KMS-11 (cell line): ENCODE measurements around the gene SH3PXD2B.

Source experiments
- H2AFZ ChIP-seq: fragments of 200-600 bp; sonication (generic); 2 replicates; pipeline ENCODE4 v1.6.1; 2016; ENCODE audit warnings: antibody characterized with exemption, mixed run types, low read depth
- H3K27ac ChIP-seq: fragments of 200-600 bp; sonication (generic); 2 replicates; pipeline ENCODE4 v1.6.1; 2016; ENCODE audit warnings: mild to moderate bottlenecking, mixed run types
- H3K27me3 ChIP-seq: fragments of 200-600 bp; sonication (generic); 2 replicates; pipeline ENCODE4 v1.6.1; 2017; ENCODE audit warnings: mild to moderate bottlenecking, low read depth, mixed run types, moderate library complexity; ENCODE audit not compliant: insufficient read depth
- H3K36me3 ChIP-seq: fragments of 200-600 bp; sonication (generic); 2 replicates; pipeline ENCODE4 v1.6.1; 2017; ENCODE audit warnings: mild to moderate bottlenecking, mixed run types; ENCODE audit not compliant: insufficient read depth
- H3K4me1 ChIP-seq: fragments of 200-600 bp; sonication (generic); 2 replicates; pipeline ENCODE4 v1.6.1; 2016; ENCODE audit warnings: mild to moderate bottlenecking, low read depth, mixed run types; ENCODE audit not compliant: poor library complexity, severe bottlenecking
- H3K4me2 ChIP-seq: fragments of 200-600 bp; sonication (generic); 2 replicates; pipeline ENCODE4 v1.7.0; 2016; ENCODE audit warnings: mild to moderate bottlenecking, mixed run types
- H3K4me3 ChIP-seq: fragments of 200-600 bp; sonication (generic); IDR thresholded peaks from 2 replicates; pipeline ENCODE4 v1.6.1; 2017; ENCODE audit warnings: low read depth, low read length, mixed read lengths; ENCODE audit not compliant: insufficient read depth
- H3K79me2 ChIP-seq: fragments of 200-600 bp; sonication (generic); 2 replicates; pipeline ENCODE4 v1.6.1; 2016; ENCODE audit warnings: low read depth, mixed run types; ENCODE audit not compliant: insufficient read depth
- H3K9ac ChIP-seq: fragments of 200-600 bp; sonication (generic); 2 replicates; pipeline ENCODE4 v1.6.1; 2016; ENCODE audit warnings: mild to moderate bottlenecking, mixed run types
- H4K20me1 ChIP-seq: fragments of 200-600 bp; sonication (generic); 2 replicates; pipeline ENCODE4 v1.6.1; 2016; ENCODE audit warnings: mild to moderate bottlenecking, mixed run types; ENCODE audit not compliant: insufficient read depth
- CTCF ChIP-seq: fragments of 200-600 bp; sonication (generic); conservative IDR thresholded peaks from 2 replicates; pipeline ENCODE4 v1.6.1; 2017; ENCODE audit warnings: low read depth, mild to moderate bottlenecking, antibody characterized with exemption, low read length, moderate library complexity, mixed read lengths

The SH3PXD2B gene

GRCh38 chr5:172492097-172492840, 37.9 kb upstream of the SH3PXD2B start:
- Histone ChIP-seq H3K79me2 (no peaks in the 10 kb centered on the region), H3K4me3 (no peak overlapping the region), H3K4me2 (no peak overlapping the region), H3K36me3 (no peaks in the 10 kb centered on the region), H3K27me3 (no peaks in the 10 kb centered on the region), H4K20me1 (no peaks in the 10 kb centered on the region), H2AFZ (no peak overlapping the region), H3K9ac (no peak overlapping the region), H3K27ac (no peak overlapping the region), H3K4me1 (no peaks in the 10 kb centered on the region)
- no peak for TF ChIP-seq CTCF

- H3K36me3 ChIP-seq = no peaks in the 10 kb centered on the region
Observed at GRCh38 chr5:172491481-172491880, 37.2 kb upstream of the SH3PXD2B start.

GRCh38 chr5:172490514-172491461, 36.5 kb upstream of the SH3PXD2B start:
- Histone ChIP-seq H3K4me2 (no peak overlapping the region), H3K9ac (no peak overlapping the region), H3K36me3 (no peaks in the 10 kb centered on the region), H3K79me2 (no peaks in the 10 kb centered on the region), H3K27ac (no peak overlapping the region), H3K4me1 (no peaks in the 10 kb centered on the region), H4K20me1 (no peaks in the 10 kb centered on the region), H3K4me3 (no peak overlapping the region), H3K27me3 (no peaks in the 10 kb centered on the region), H2AFZ (no peak overlapping the region)
- TF ChIP-seq CTCF = no peak

More at GRCh38 chr5:172491481-172491880, 37.2 kb upstream of the SH3PXD2B start:
- H2AFZ ChIP-seq = no peak overlapping the region
- no peak overlapping the region for H3K4me3 ChIP-seq
- H3K79me2 ChIP-seq = no peaks in the 10 kb centered on the region
- H3K9ac ChIP-seq = no peak overlapping the region
- H3K4me1 ChIP-seq = no peaks in the 10 kb centered on the region
- no peak overlapping the region for H3K4me2 ChIP-seq
- H4K20me1 ChIP-seq = no peaks in the 10 kb centered on the region
- no peak for TF ChIP-seq CTCF
- H3K27ac ChIP-seq = no peak overlapping the region
- no peaks in the 10 kb centered on the region for H3K27me3 ChIP-seq

GRCh38 chr5:172488221-172488620, 33.9 kb upstream of the SH3PXD2B start:
- TF ChIP-seq CTCF = no peak
- H4K20me1 ChIP-seq = no peaks in the 10 kb centered on the region
- no peaks in the 10 kb centered on the region for H3K4me1 ChIP-seq
- H3K27ac ChIP-seq = no peak overlapping the region
- H3K36me3 ChIP-seq = no peaks in the 10 kb centered on the region
- H3K79me2 ChIP-seq = no peaks in the 10 kb centered on the region
- H3K4me2 ChIP-seq = no peak overlapping the region
- no peak overlapping the region for H3K9ac ChIP-seq
- H2AFZ ChIP-seq = no peak overlapping the region
- no peak overlapping the region for H3K4me3 ChIP-seq
- H3K27me3 ChIP-seq = no peaks in the 10 kb centered on the region
